HG03095 (cell line): ENCODE data around the gene CATSPER3.
"Not testable (repeated sequence)": the region's sequence is repeated elsewhere in the genome, so short reads cannot be mapped to it uniquely, and the experiment has no call there.

Experiments
- ATAC-seq: cut with Tn5 transposase; IDR thresholded peaks from one replicate; pipeline ENCODE4 v1.9.1; 2021; ENCODE audit warnings: moderate library complexity; ENCODE audit not compliant: unreplicated experiment

Gene CATSPER3

DNA sequence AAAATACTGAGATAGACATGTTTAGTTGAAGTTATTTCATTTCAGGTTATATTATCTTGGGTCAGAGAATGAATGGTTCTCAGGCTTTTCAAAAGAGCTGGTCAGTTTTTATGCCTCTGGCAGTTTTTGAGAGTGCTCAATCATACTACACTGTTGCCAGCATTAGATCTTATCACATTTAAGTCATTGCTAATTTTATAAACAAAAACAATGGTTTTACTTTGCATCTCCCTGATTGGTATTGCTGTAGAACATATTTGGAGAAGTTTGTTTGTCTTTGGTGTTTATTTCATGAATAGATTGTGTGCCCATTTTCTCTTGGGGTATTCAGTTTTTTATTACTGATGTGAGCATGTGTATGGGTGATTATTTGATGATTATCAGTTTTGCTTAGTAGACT lies 1.5 kb downstream of the CATSPER3 start:
- no peak for ATAC-seq

DNA sequence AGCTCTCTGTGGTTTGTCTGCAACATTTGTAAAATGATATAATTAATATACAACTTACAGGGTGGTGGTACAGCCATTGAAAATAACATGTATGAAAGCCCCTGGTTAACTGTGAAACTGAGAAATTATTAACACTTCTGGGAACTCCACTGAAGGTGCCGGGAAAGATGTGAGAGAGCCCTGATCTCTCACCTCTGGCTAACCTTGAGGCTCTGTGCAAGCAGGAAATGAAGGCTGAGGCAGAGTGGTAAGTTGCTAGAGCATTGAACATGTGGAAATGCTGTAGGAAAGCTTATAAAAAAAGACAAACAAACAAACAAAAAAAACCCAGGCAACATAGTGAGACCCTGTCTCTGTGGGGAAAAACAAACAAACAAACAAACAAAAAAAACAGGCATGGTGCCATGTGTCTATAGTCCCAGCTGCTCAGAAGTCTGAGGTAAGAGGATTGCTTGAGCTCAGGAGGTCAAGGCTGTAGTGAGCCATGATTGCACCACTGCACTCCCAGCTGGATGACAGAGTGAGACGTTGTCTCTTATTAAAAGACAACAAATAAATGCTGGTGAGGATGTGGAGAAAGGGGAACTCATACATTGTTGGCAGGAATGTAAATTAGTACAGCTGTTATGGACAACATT lies 7.5 kb downstream of the CATSPER3 start:
- no peak for ATAC-seq

DNA sequence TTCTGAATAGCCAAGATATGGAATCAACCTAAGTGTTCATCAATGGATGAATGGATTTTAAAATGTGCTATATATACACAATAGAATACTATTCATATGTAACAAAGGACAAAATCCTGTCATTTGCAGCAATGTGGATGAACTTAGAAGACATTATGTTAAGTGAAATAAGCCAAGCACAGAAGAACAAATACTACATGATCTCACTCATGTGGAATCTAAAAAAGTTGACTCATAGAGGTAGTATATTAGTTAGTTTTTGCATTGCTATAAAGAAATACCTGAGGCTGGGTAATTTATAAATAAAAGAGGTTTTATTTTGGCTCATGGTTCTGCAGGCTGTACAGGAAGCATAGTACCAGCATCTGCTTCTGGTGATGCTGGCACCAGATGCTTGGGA lies 8.1 kb downstream of the CATSPER3 start:
- no peak for ATAC-seq

DNA sequence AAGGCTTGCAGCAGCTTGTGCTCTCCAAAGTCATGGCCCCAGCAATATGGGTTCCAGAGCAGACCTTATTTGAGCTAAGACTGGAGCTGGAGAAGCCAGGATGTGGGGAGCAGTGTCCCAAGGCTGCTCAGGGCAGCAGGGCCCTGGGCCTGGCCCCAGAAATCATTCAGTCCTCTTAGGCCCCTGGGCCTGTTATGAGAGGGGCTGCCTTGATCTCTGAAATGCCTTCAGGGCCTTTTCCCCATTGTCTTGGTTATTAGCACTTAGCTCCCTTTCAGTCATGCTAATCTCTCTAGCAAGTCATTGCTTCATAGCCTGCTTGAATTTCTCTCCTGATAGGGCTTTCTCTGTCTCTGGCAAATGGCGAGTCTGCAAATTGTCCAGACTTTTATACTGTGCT lies 9.1 kb downstream of the CATSPER3 start:
- ATAC-seq = no peak

DNA sequence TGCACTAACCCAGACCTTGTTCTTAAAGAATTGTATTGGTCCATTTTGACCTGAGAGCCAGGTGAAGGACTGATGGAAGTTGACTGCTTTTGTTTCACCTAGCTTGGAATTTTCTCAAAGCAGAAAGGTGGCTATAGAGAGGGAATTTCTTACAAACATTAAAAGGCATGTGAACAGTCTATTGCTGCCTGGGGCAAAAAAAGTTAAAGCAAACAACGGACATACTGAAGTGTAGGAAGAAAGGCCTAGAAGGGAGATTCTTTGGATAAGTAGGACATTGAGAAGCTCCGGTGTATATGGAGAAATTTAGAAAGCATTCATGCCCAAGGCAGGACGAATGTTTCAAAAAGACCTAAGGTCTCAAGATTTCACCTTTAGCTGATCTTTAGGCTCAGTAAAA lies 11.7 kb downstream of the CATSPER3 start:
- ATAC-seq = no peak

DNA sequence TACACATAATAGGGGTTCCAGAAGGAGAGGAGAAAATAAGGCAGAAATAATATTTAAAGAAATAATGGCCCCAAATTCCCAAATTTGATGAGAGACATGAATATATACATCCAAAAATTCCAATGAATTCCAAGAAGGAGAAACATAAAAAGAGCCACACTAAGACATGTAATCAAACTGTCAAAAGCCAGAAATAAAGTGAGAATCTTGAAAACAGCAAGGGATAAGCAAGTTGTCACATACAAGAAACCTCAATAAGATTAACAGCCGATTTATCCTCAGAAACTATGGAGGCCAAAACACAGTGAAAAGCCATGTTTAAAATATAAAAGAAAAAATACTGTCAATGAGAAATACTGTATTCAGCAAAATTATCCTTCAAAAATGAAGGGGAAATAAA lies 14.5 kb downstream of the CATSPER3 start:
- ATAC-seq = no peak

DNA sequence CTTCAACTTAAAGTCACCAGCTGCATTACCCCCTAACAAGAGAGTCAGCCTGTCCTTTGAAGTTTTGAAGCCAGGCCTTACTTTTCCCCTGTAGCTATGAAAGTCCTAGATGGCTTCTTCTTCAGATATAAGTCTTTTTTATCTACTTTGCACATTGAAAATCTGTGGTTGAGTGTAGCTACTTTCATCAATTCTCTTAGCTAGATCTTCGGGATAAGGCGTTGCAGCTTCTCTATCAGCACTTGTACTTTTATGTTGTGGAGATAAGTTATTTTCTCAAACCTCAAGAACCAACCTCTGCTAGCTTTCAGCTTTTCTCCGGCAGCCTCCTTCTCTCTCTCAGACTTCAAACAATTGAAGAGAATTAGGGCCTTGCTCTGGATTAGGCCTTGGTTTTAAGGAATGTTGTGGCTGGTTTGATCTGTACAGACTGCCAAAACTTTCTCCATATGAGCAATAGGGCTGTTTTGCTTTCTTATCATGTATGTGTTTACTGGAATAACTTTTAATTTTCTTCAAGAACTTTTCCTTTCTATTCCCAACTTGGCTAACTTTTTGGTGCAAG lies 21.6 kb downstream of the CATSPER3 start:
- no peak for ATAC-seq

DNA sequence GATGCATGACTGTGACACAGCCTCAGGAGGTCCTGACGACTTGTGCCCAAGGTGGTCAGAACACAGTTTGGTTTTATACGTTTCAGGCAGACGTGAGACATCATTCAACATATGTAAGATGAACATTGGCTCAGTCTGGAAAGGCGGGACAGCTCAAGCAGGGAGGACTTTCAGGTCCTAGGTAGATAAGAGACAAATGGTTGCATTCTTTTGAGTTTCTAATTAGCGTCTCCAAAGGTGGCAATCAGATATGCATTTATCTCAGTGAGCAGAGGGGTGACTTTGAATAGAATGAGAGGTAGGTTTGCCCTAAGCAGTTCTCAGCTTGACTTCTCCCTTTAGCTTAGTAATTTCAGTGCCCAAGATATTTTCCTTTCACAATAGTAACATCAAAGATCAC lies 22.5 kb downstream of the CATSPER3 start:
- not testable (repeated sequence) for ATAC-seq

DNA sequence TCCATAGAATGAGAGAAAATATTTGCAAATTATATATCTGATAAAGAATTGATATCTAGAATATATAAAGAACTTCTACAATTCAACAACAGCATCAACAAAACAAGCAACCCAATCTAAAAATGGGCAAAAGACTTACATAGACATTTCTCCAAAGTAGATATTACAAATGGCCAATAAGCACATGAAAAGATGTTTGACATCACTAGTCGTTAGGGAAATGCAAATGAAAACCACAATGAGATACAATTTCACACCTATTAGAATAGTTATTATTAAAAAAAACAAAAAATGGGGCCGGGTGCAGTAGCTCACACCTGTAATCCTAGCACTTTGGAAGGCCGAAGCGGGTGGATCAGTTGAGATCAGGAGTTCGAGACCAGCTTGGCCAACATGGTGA lies 24.4 kb downstream of the CATSPER3 start:
- ATAC-seq = no peak

DNA sequence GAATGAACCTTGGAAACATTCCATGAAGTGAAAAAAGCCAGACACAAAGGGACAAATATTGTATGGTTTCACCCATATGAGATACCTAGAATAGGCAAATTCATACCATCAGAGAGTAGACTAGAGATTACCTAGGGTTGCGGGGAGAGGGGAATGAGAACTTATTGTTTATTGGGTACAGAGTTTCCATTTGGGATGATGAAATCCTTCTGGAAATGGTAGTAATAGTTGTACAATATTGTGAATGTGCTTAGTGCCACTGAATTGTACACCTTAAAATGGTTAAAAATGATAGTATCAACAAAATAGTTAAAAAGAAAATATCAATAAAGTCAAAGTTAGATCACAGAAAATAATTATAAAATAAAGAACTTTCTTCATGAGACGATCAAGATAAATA lies 25.5 kb downstream of the CATSPER3 start:
- no peak for ATAC-seq

DNA sequence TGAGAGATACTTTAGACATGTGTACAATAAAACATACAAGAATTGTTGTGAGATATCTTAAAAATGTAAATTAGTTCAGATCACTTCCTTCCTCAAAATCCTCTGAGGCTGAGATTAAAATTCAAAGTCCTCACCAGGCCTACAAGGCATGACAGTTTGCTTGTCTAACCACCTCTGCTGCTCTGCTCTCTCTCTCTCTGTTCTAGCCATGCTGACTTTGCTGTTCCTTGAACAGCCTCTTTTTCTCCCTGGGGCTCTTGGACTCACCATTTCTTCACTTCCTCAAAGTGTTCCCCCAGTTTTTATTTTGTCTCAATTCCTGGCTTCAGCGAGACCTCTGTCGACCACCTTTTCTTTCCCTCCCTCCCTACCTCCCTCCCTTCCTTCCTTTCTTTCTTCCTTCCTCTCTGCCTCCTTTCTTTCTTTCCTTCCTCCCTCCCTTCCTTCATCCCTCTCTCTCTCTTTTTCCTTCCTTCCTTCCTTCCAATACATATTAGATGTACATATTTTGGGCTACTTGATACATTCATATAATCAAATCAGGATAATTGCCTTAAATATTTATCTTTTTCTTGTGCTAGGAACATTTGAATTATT lies 27.0 kb downstream of the CATSPER3 start:
- no peak for ATAC-seq

DNA sequence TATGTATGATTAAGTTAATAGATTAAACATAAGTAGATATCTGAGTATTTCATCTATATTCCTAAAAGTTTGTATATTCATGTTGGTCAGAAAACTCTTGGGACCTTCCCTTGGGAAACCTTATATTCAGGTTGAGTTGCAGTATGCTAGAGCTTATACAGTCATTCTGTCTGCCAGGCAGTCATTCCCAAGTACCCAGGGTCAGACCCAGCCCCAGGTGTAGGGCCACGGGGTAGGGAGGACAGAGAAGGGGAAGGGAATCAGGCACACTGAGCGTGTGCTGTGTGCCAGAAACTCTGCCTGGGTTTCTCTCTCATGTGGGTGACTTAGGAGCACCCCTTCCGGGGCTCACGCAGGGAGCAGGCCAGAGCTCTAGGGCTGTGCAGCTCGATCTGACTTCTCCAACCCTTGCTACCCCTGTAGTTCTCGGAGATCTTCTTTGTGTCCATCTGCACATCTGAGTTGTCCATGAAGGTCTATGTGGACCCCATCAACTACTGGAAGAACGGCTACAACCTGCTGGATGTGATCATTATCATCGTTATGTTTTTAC lies 28.2 kb downstream of the CATSPER3 start:
- ATAC-seq = no peak

DNA sequence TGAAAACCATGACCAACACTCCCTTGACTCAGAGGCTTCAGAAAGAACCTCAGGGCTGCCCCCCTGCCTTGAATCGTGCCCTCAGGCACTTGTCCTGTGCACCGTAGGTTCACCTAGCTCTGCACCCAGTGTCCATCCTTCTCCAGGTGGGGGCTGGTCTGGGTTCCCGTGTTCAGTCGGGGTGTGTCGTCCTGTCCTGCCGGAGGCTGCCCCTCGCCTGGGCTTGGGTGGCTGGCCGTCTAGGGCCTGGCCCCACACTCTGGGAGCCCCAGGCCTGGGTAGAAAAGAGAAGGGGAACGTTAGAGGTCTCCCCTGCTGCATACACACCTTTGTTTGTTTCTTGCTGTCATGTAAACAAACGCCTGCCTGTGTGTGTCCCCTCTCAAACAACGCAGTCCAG lies 29.3 kb downstream of the CATSPER3 start:
- no peak for ATAC-seq

DNA sequence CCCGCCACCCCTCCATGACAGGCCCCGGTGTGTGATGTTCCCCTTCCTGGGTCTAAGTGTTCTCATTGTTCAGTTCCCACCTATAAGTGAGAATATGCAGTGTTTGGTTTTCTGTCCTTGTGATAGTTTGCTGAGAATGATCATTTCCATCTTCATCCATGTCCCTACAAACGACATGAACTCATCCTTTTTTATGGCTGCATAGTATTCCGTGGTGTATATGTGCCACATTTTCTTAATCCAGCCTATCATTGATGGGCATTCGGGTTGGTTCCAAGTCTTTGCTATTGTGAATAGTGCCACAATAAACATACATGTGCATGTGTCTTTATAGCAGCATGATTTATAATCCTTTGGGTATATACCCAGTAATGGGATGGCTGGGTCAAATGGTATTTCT lies 30.4 kb downstream of the CATSPER3 start:
- ATAC-seq = not testable (repeated sequence)

DNA sequence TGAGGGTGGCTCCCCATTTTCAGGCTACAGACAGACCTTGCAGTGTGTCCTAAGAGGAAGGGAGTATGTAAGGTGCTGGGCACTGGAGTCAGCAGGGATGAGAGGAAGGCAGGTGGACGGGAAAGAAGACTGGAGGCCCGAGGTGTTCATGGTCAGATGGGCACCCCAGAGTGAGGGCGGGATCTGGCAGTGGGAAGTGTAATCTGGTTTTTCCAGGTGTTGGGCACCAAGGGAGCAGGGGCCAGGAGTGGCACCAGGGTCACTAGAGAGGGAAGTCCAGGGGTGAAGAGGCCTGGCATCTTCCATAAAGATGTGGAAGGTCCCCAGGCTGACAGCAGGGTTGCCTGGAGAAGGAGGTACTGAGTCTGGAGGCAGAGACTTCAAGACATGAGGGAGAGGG lies 36.7 kb downstream of the CATSPER3 start:
- no peak for ATAC-seq

DNA sequence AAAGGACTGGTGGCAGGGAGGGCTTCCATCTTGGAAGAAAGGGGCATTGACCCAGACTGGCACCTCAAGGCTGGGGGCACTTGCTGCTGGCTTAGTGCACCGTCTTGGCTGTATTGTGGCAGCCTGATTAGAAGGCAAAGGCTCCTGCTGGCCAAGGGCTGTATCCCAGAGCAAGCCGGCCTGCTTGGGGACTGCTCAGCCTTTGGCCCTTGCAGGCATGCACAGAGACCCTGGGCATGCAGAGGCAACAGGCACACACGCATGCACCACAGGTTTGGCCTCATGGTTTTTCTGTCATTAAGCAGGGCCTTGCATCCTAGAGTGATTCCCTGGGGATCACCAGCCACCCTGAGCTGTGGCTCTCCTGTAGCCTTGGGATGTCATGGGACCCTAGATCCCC lies 37.4 kb downstream of the CATSPER3 start:
- no peak for ATAC-seq

DNA sequence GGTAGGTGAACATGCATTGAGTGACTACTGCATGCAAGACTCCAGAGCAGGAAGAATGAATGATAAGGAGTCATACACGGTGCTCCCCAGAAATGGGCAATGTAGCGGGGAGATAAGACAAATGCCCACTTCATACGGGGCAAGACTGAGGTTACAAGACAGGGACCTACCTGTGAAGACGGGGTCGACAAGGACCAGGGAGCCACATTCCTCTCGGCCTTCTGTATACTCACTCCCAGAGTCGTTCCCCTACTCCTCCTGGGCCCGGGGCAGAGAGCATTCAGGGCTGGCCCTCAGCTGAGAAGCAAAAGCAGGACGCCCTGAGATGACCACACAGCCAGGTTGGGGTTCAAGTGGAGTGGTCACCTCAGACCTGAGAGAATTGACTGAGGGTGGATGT lies 39.6 kb downstream of the CATSPER3 start:
- no peak for ATAC-seq

DNA sequence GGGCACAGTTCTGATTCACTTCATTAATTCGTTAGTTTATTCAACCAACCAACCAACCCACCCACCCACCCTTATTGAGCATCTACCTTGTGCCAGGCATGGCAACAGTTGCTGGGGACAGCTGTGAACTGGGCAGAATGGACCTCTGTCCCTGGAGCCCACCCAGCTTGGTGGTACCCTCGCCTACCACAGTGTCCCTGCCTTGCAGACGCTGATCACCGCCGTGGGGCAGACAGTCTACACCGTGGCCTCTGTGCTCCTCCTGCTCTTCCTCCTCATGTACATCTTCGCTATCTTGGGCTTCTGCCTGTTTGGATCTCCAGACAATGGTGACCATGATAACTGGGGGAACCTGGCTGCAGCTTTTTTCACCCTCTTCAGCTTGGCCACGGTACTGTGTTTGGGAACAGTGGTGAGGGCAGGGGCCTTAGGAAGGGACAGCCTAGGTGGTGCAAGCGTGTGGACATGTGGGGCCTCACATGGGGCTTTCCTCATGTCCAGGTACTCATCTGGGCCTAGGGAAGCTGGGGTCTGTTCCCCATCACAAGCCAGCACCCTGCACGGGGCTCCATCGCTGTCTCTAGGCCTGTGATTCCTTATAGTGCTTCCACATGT lies 40.1 kb downstream of the CATSPER3 start:
- ATAC-seq = no peak

DNA sequence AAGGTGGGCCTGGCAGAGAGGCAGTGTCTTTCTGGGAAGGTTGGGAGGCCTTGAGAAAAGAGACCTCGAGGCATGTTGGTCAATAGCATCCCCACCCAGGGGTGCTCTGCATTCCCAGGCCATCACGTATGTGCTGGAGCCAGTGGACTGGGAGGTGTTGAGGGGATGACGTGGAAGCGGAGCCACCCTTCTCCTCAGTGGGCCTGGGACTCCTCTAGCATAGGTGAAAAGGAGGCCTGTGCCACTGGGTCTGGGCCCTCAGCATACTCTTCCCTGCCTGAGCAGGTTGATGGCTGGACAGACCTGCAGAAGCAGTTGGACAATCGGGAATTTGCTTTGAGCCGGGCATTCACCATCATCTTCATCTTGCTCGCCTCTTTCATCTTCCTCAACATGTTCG lies 40.8 kb downstream of the CATSPER3 start:
- ATAC-seq = no peak

DNA sequence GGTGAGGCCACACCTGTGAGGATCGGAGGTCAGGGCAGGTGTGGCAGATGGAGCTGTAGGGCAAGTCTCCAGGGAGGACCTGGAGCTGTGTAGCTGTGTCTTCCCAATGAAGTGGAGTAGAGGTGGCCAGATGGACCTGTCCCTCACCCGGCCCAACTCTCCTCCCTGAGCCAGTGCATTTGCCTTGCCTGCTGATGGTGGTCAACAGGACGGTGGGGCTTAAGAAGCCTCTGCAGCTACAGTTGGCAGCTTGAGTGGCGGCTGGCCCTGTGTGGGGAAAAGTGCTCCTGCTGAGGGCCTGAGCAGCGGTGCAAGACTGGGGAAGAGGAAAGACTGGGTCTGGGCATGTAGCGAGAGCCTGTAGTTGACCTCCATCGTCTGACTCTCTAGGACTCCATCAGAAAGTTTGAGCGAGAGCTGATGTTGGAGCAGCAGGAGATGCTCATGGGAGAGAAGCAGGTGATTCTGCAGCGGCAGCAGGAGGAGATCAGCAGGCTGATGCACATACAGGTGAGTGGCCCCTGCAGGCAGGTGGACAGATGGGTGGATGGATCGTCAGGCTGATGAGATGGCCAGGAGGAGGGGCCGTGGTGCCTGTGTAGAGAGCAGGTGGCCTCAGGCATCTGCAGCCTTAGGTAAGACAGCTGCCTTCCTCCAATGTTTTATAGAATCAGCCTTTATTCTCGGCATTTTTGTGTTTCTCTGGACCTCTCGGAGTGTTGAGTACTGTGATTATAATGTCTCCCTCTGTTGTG lies 41.5 kb downstream of the CATSPER3 start:
- no peak for ATAC-seq

DNA sequence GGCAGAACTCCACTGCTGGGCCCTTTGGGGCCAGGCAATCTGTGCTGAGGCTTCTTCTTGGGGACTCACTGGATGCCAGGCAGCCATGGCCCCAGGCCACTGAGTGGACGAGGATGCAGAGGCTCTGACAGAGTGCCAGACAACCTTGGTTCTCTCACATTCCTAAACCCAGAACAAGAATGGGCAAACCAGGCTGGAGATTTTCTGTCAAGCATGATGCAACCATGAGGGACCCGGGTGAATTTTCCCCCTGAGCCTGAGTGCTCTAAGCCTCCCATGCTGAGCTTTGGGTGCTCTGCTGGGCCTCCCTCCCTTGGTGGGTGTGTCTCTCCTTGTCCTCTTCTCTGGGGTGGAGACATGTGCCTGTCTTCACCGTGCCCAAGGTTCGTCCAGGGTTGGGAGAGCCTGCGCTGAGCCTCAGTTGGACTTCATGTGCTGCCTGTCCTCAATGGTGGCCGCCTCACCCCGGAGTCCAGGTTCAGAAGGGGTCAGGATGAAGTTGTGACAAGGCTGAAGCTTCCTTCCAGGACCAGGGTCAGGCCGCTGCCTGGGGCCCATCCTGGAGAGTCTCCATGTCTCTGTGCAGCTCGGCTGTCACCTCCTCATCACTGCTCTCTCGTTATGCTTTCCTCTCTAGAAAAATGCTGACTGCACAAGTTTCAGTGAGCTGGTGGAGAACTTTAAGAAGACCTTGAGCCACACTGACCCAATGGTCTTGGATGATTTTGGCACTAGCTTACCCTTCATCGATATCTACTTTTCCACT lies 42.2 kb downstream of the CATSPER3 start:
- no peak for ATAC-seq
